Astrocyte (in vitro differentiated cells and primary cell): ENCODE measurements around the gene SCN1B. TPM values are rescaled to one million over a fixed set of nuclear protein-coding genes. Genes with fewer than 3 reads are reported as not detected.

Experiments used
- DNase-seq: peaks from one replicate; pipeline ENCODE4 v3.0.0-alpha.2; 2010; ENCODE audit warnings: low read depth
- FAIRE-seq: peaks from 2 replicates; lab custom pipeline; 2011; peaks lifted over from hg19 to GRCh38; lab: Jason Lieb, UNC
- H2AFZ ChIP-seq: 2 replicates; pipeline ENCODE4 v1.6.0; 2012; ENCODE audit warnings: low read depth, low read length, inconsistent platforms
- H3K27ac ChIP-seq: 2 replicates; pipeline ENCODE4 v1.5.1; 2011; ENCODE audit warnings: low read depth, low read length, inconsistent platforms
- H3K27me3 ChIP-seq: 2 replicates; pipeline ENCODE4 v1.6.0; 2011; ENCODE audit warnings: low read length, inconsistent platforms; ENCODE audit not compliant: insufficient read depth
- H3K36me3 ChIP-seq: 2 replicates; pipeline ENCODE4 v1.5.1; 2011; ENCODE audit warnings: low read length, inconsistent platforms; ENCODE audit not compliant: insufficient read depth
- H3K4me1 ChIP-seq: 2 replicates; pipeline ENCODE4 v1.5.1; 2011; ENCODE audit warnings: low read length, inconsistent platforms; ENCODE audit not compliant: insufficient read depth
- H3K4me2 ChIP-seq: 2 replicates; pipeline ENCODE4 v1.6.0; 2012; ENCODE audit warnings: low read length, inconsistent platforms
- H3K4me3 ChIP-seq: 2 replicates; pipeline ENCODE4 v1.5.1; 2011; ENCODE audit warnings: low read depth, mild to moderate bottlenecking, low read length, inconsistent platforms; ENCODE audit not compliant: insufficient read depth
- H3K79me2 ChIP-seq: 2 replicates; pipeline ENCODE4 v1.6.0; 2012; ENCODE audit warnings: mild to moderate bottlenecking, low read length, inconsistent platforms; ENCODE audit not compliant: insufficient read depth
- H3K9ac ChIP-seq: 2 replicates; pipeline ENCODE4 v1.6.0; 2012; ENCODE audit warnings: mild to moderate bottlenecking, low read length, inconsistent platforms
- H3K9me3 ChIP-seq: 2 replicates; pipeline ENCODE4 v1.5.1; 2012; ENCODE audit warnings: low read depth, mild to moderate bottlenecking, low read length, inconsistent platforms; ENCODE audit not compliant: insufficient read depth
- H4K20me1 ChIP-seq: 2 replicates; pipeline ENCODE4 v1.6.0; 2012; ENCODE audit warnings: low read length, inconsistent platforms; ENCODE audit not compliant: insufficient read depth
- H3K27ac Mint-ChIP-seq: one replicate; pipeline ENCODE4 v1.8.0; 2021; ENCODE audit warnings: mild to moderate bottlenecking, mixed read lengths; ENCODE audit not compliant: unreplicated experiment
- H3K27me3 Mint-ChIP-seq: one replicate; pipeline ENCODE4 v1.8.0; 2021; ENCODE audit warnings: low read depth, mixed read lengths; ENCODE audit not compliant: unreplicated experiment
- H3K36me3 Mint-ChIP-seq: one replicate; pipeline ENCODE4 v1.8.0; 2021; ENCODE audit warnings: low read depth, mixed read lengths; ENCODE audit not compliant: unreplicated experiment
- H3K4me1 Mint-ChIP-seq: one replicate; pipeline ENCODE4 v1.8.0; 2021; ENCODE audit warnings: low read depth, mixed read lengths; ENCODE audit not compliant: unreplicated experiment
- H3K4me3 Mint-ChIP-seq: one replicate; pipeline ENCODE4 v1.8.0; 2021; ENCODE audit warnings: mild to moderate bottlenecking, moderate library complexity, mixed read lengths; ENCODE audit not compliant: unreplicated experiment
- H3K9me3 Mint-ChIP-seq: one replicate; pipeline ENCODE4 v1.8.0; 2021; ENCODE audit warnings: mild to moderate bottlenecking, mixed read lengths; ENCODE audit not compliant: unreplicated experiment
- CTCF ChIP-seq: IDR thresholded peaks from 2 replicates; pipeline ENCODE4 v1.5.1; 2011; ENCODE audit warnings: low read depth, mild to moderate bottlenecking, inconsistent platforms, low read length, moderate library complexity; ENCODE audit not compliant: insufficient read depth
- EZH2 ChIP-seq: IDR thresholded peaks from 2 replicates; pipeline ENCODE4 v1.6.1; 2012; ENCODE audit warnings: mild to moderate bottlenecking, low read length, inconsistent platforms; ENCODE audit not compliant: insufficient read depth
- total RNA-seq: library from RNA; stranded (reverse); gene quantifications from 2 replicates; pipeline ENCODE4 v1.2.1, GENCODE V29; 2021

The SCN1B gene
- total RNA-seq, 1 donor from 2014 or later: 3.0 TPM

- H3K36me3 ChIP-seq: peaks cover 2% of the 10 kb centered on the region
- Mint-ChIP-seq H3K9me3 (no peaks in the 10 kb centered on the region), H3K27ac (no peak overlapping the region), H3K36me3 (peaks cover 18% of the 10 kb centered on the region), H3K4me1 (no peaks in the 10 kb centered on the region), H3K27me3 (no peaks in the 10 kb centered on the region), H3K4me3 (no peak overlapping the region)
- no peaks in the 10 kb centered on the region for H3K79me2 ChIP-seq
- H3K9ac ChIP-seq: no peak overlapping the region
- peaks cover 33% of the 10 kb centered on the region for H4K20me1 ChIP-seq
- H3K9me3 ChIP-seq: no peaks in the 10 kb centered on the region
- H3K27ac ChIP-seq: no peak overlapping the region
- no peaks in the 10 kb centered on the region for H3K4me1 ChIP-seq
- no peak overlapping the region for H2AFZ ChIP-seq
- FAIRE-seq (no peak), DNase-seq (no peak)
- TF ChIP-seq CTCF (no peak), EZH2 (no peak)
- no peaks in the 10 kb centered on the region for H3K27me3 ChIP-seq
- no peak overlapping the region for H3K4me2 ChIP-seq
- H3K4me3 ChIP-seq: no peak overlapping the region
Measured at GRCh38 chr19:35024095-35024494, 6.2 kb upstream of the SCN1B start.

GRCh38 chr19:35025969-35026368, 4.3 kb upstream of the SCN1B start:
- Mint-ChIP-seq H3K4me1 (no peaks in the 10 kb centered on the region), H3K36me3 (peaks cover 11% of the 10 kb centered on the region), H3K27ac (no peak overlapping the region), H3K4me3 (no peak overlapping the region), H3K27me3 (no peaks in the 10 kb centered on the region), H3K9me3 (no peaks in the 10 kb centered on the region)
- no peaks in the 10 kb centered on the region for H3K79me2 ChIP-seq
- DNase-seq (no peak), FAIRE-seq (no peak)
- TF ChIP-seq CTCF (no peak), EZH2 (no peak)
- no peak overlapping the region for H3K27ac ChIP-seq
- H3K4me1 ChIP-seq: peaks cover 4% of the 10 kb centered on the region
- no peaks in the 10 kb centered on the region for H3K9me3 ChIP-seq
- H3K9ac ChIP-seq: no peak overlapping the region
- H4K20me1 ChIP-seq: peaks cover 33% of the 10 kb centered on the region
- H2AFZ ChIP-seq: no peak overlapping the region
- H3K4me2 ChIP-seq: no peak overlapping the region
- no peak overlapping the region for H3K4me3 ChIP-seq
- H3K36me3 ChIP-seq: peaks cover 2% of the 10 kb centered on the region
- no peaks in the 10 kb centered on the region for H3K27me3 ChIP-seq

GRCh38 chr19:35026418-35026817, 3.9 kb upstream of the SCN1B start:
- FAIRE-seq: no peak
- no peak overlapping the region for H3K9ac ChIP-seq
- H3K79me2 ChIP-seq: no peaks in the 10 kb centered on the region
- no peak for TF ChIP-seq EZH2
- peaks cover 36% of the 10 kb centered on the region for H4K20me1 ChIP-seq
- no peaks in the 10 kb centered on the region for H3K9me3 Mint-ChIP-seq
- H3K36me3 Mint-ChIP-seq: peaks cover 8% of the 10 kb centered on the region
- H3K4me1 Mint-ChIP-seq: no peaks in the 10 kb centered on the region
- no peak overlapping the region for H3K27ac ChIP-seq
- no peak overlapping the region for H3K4me2 ChIP-seq
- no peak for DNase-seq
- H2AFZ ChIP-seq: no peak overlapping the region
- H3K27me3 ChIP-seq: no peaks in the 10 kb centered on the region
- peaks cover 2% of the 10 kb centered on the region for H3K36me3 ChIP-seq
- H3K4me3 ChIP-seq: no peak overlapping the region
- peaks cover 4% of the 10 kb centered on the region for H3K27me3 Mint-ChIP-seq
- H3K4me1 ChIP-seq: peaks cover 7% of the 10 kb centered on the region
- H3K9me3 ChIP-seq: no peaks in the 10 kb centered on the region
- H3K4me3 Mint-ChIP-seq: no peak overlapping the region
- H3K27ac Mint-ChIP-seq: no peak overlapping the region
